Neural cell (in vitro differentiated cells): ENCODE measurements around the gene SIAE.

Experiments used
- CTCF ChIP-seq: fragments of 450-650 bp; IDR thresholded peaks from 2 replicates; pipeline ENCODE4 v1.5.1; 2014; ENCODE audit warnings: antibody characterized with exemption, mild to moderate bottlenecking, moderate library complexity; ENCODE audit not compliant: poor library complexity, severe bottlenecking
- EP300 ChIP-seq: fragments of 450-650 bp; conservative IDR thresholded peaks from 2 replicates; pipeline ENCODE4 v1.6.1; 2014; ENCODE audit warnings: antibody characterized with exemption, mild to moderate bottlenecking, moderate library complexity; ENCODE audit not compliant: poor library complexity, severe bottlenecking
- EZH2 ChIP-seq: fragments of 200-600, 300-800 bp; shearing (Covaris generic), sonication (generic); IDR thresholded peaks from 2 replicates; pipeline ENCODE4 v1.6.1; 2014; ENCODE audit warnings: antibody characterized with exemption, low read length, borderline replicate concordance, mild to moderate bottlenecking; ENCODE audit not compliant: insufficient read depth, poor library complexity, severe bottlenecking
- MXI1 ChIP-seq: fragments of 450-650 bp; conservative IDR thresholded peaks from 2 replicates; pipeline ENCODE4 v1.6.1; 2014; ENCODE audit warnings: antibody characterized with exemption, mild to moderate bottlenecking; ENCODE audit not compliant: poor library complexity, severe bottlenecking
- POLR2AphosphoS5 ChIP-seq: IDR thresholded peaks from 2 replicates; pipeline ENCODE4 v1.6.1; 2012
- RAD21 ChIP-seq: fragments of 450-650 bp; conservative IDR thresholded peaks from 2 replicates; pipeline ENCODE4 v1.6.1; 2014; ENCODE audit warnings: antibody characterized with exemption, mild to moderate bottlenecking, moderate library complexity
- SMC3 ChIP-seq: fragments of 450-650 bp; conservative IDR thresholded peaks from 2 replicates; pipeline ENCODE4 v1.6.1; 2014; ENCODE audit warnings: antibody characterized with exemption, mild to moderate bottlenecking, moderate library complexity; ENCODE audit not compliant: poor library complexity
- TAF1 ChIP-seq: IDR thresholded peaks from 2 replicates; pipeline ENCODE4 v1.6.1; 2012; ENCODE audit warnings: low read depth
- TF ChIP-seq, protein P1 (sequence below): IDR thresholded peaks from 2 replicates; pipeline ENCODE4 v1.6.1; 2012; ENCODE audit warnings: borderline replicate concordance

DNA sequence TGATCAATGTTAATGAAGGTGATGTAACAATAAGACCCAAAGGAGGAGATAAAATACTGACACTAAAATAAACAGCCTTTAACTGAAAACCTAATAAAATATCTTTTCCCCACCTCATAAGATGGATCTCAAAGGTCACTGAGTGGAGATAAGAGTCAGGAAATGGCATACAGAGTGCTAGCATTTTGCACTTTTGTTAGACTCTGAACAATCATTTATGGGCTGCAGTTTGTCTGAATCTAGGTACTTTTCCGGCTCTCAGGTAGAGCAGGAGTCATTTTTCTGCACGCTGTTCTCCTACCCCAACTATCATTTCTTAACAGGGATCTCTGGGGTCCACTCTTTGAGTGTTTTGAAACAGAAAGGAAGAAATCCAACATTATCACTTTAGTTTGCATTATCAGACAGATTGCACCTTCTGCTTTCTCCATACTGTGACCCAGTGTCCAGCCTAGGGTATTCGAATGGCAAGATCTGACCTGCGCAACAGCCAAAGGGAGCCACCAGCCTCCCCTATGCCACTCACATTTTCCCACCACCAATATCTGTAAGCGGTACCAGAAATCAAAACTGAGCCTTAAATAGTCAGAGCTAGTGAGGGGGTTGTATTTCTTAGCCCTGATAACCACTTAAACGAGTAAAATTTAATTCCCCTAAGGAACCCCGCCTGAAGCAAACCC is 863 bp downstream of the SIAE start:
- no peak for TF ChIP-seq CTCF
- no peak for TF ChIP-seq EP300
- TF ChIP-seq, protein P1, sequence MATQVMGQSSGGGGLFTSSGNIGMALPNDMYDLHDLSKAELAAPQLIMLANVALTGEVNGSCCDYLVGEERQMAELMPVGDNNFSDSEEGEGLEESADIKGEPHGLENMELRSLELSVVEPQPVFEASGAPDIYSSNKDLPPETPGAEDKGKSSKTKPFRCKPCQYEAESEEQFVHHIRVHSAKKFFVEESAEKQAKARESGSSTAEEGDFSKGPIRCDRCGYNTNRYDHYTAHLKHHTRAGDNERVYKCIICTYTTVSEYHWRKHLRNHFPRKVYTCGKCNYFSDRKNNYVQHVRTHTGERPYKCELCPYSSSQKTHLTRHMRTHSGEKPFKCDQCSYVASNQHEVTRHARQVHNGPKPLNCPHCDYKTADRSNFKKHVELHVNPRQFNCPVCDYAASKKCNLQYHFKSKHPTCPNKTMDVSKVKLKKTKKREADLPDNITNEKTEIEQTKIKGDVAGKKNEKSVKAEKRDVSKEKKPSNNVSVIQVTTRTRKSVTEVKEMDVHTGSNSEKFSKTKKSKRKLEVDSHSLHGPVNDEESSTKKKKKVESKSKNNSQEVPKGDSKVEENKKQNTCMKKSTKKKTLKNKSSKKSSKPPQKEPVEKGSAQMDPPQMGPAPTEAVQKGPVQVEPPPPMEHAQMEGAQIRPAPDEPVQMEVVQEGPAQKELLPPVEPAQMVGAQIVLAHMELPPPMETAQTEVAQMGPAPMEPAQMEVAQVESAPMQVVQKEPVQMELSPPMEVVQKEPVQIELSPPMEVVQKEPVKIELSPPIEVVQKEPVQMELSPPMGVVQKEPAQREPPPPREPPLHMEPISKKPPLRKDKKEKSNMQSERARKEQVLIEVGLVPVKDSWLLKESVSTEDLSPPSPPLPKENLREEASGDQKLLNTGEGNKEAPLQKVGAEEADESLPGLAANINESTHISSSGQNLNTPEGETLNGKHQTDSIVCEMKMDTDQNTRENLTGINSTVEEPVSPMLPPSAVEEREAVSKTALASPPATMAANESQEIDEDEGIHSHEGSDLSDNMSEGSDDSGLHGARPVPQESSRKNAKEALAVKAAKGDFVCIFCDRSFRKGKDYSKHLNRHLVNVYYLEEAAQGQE = no peak
- TF ChIP-seq POLR2AphosphoS5 = no peak
- TF ChIP-seq EZH2 = no peak
- TF ChIP-seq TAF1 = no peak
- TF ChIP-seq MXI1 = no peak
- no peak for TF ChIP-seq RAD21
- TF ChIP-seq SMC3 = no peak
